Measurements from ENCODE around the gene TGFB2. TPM values are rescaled to one million over a fixed set of nuclear protein-coding genes. Genes with fewer than 3 reads are reported as not detected.
A peak's percentile ranks its signal among the peaks of the same experiment; 100 is the strongest.

TGFB2 gene
- total RNA-seq, 3 donors from 2014 or later (not counting 1 experiment from before 2014, with no cell fraction given): 0.07 TPM; not detected in 2

DNA sequence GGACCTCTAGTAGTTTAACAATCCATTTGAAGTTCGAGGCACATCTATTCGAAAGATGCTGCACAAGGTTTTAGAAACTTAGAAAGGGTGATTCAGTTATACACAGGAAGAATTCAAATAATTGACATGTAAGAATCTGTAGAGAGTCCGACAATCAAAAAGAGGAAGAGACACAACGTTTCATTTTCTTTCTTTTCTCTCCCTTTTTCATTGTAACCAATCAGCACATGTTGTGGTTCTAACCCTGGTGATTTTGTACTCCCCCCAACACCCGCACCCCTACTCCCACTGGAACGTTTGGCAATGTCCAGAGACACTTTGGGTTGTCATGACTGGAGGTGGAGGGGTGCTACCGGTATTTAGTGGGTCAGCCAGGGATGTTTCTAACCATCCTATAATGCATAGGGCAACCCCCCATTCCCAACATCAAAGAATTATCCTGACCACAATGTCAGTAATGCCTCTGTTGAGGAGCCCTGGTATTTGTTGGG, 4.9 kb downstream of the TGFB2 start:
- TF ChIP-seq, protein P1, sequence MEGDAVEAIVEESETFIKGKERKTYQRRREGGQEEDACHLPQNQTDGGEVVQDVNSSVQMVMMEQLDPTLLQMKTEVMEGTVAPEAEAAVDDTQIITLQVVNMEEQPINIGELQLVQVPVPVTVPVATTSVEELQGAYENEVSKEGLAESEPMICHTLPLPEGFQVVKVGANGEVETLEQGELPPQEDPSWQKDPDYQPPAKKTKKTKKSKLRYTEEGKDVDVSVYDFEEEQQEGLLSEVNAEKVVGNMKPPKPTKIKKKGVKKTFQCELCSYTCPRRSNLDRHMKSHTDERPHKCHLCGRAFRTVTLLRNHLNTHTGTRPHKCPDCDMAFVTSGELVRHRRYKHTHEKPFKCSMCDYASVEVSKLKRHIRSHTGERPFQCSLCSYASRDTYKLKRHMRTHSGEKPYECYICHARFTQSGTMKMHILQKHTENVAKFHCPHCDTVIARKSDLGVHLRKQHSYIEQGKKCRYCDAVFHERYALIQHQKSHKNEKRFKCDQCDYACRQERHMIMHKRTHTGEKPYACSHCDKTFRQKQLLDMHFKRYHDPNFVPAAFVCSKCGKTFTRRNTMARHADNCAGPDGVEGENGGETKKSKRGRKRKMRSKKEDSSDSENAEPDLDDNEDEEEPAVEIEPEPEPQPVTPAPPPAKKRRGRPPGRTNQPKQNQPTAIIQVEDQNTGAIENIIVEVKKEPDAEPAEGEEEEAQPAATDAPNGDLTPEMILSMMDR (IDR thresholded peaks at IDR 0.05): no peak
- no peak overlapping the region for H3K27ac ChIP-seq (ENCODE audit: low read length)
- H3K27me3 ChIP-seq (ENCODE audit: control insufficient read depth, insufficient read depth, low read length): no peaks in the 10 kb centered on the region
- no peak for ATAC-seq
- no peaks in the 10 kb centered on the region for H3K36me3 ChIP-seq (ENCODE audit: control insufficient read depth, insufficient read depth, low read length)
- H3K9me3 ChIP-seq (ENCODE audit: control insufficient read depth, insufficient read depth, low read length): no peaks in the 10 kb centered on the region
- Mint-ChIP-seq H3K9me3 (no peaks in the 10 kb centered on the region), H3K27me3 (ENCODE audit: low read depth in 2 of 2) (peaks cover 25 to 39% of the 10 kb centered on the region in 2 donors), H3K36me3 (no peaks in the 10 kb centered on the region), H3K27ac (no peak overlapping the region), H3K4me3 (no peak overlapping the region), H3K4me1 (peaks cover 10 to 28% of the 10 kb centered on the region in 2 donors)
- H3K4me1 ChIP-seq (ENCODE audit: control insufficient read depth, insufficient read depth, low read length): peaks cover 24% of the 10 kb centered on the region
- DNase-seq: no peak
- WGBS (ENCODE audit: insufficient coverage): 58% methylated on average over 4 of the region's 7 CpGs
- intact Hi-C loops (cut with micrococcal nuclease): no loop called here
- no peak overlapping the region for H3K4me3 ChIP-seq (ENCODE audit: low read length)

DNA sequence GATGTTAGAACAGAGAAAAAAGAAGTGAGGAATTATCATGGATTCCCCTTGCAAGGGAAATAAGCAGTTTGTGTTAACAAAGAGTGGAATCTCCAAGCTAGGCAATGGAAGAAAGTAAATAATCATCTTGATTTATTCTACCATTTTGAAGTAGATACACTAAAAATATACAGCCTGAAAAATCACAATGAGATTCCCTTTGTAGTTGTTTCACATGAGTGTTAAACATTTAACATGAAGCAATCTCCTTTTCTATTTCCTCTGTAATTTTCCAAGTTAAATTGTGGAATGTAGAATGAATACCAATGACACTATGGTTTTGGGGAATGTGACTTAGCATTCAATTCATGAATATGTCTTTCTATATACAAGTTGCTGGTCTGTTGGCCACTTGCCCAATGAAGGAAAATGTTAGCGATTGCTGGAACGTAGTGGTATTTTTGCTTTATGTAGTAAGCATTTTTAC, 5.7 kb downstream of the TGFB2 start:
- Mint-ChIP-seq H3K4me3 (peak overlapping the region; percentile 4), H3K36me3 (no peaks in the 10 kb centered on the region), H3K27me3 (ENCODE audit: low read depth in 2 of 2) (peaks cover 25 to 39% of the 10 kb centered on the region in 2 donors), H3K4me1 (peaks cover 10 to 28% of the 10 kb centered on the region in 2 donors), H3K9me3 (no peaks in the 10 kb centered on the region), H3K27ac (no peak overlapping the region)
- Histone ChIP-seq H3K27ac (ENCODE audit: low read length) (no peak overlapping the region), H3K36me3 (ENCODE audit: control insufficient read depth, insufficient read depth, low read length) (no peaks in the 10 kb centered on the region), H3K4me3 (ENCODE audit: low read length) (no peak overlapping the region), H3K9me3 (ENCODE audit: control insufficient read depth, insufficient read depth, low read length) (no peaks in the 10 kb centered on the region), H3K27me3 (ENCODE audit: control insufficient read depth, insufficient read depth, low read length) (no peaks in the 10 kb centered on the region), H3K4me1 (ENCODE audit: control insufficient read depth, insufficient read depth, low read length) (peaks cover 17% of the 10 kb centered on the region)
- TF ChIP-seq, protein P1 (IDR thresholded peaks at IDR 0.05): no peak
- no peak for DNase-seq
- ATAC-seq: no peak
- intact Hi-C loops (cut with micrococcal nuclease): no loop called here
- WGBS (ENCODE audit: insufficient coverage): no CpG with 5 or more reads among the region's 2 CpGs

DNA sequence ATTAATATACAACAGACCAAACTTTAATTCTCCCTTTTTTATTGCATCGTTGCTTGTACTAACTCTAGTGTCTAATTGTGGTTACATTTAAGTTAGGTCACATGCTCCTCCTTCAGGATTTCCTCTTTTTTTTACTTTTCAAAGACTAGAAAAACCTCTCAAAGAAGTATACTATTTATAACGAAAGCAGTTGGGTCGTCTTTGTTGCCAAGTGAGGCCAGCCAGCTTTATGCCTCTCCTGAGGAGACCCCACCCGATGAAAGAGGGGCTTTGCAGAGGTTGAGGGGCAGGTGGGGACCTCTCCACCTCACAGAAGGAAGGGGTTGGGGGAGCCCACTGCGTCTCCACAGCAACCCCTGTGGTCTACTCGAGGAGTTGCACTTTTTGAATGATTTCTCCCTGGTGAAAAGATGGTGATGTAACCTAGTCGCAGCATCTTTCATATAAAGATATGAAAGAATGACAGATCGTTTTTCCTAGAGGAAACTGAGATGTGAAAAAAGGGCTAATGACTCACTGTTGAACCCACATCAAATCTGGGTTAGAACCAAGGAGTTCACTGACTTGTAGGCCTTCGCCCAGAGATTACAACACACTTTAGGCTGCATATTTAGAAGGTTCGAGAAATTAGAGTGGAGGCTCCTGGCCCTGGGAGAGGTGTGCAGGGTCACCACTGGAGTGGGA, 6.4 kb downstream of the TGFB2 start:
- peaks cover 11% of the 10 kb centered on the region for H3K4me1 ChIP-seq (ENCODE audit: control insufficient read depth, insufficient read depth, low read length)
- Mint-ChIP-seq H3K9me3 (no peaks in the 10 kb centered on the region), H3K4me1 (peaks cover 10 to 23% of the 10 kb centered on the region in 2 donors), H3K27me3 (ENCODE audit: low read depth in 2 of 2) (peaks cover 19 to 32% of the 10 kb centered on the region in 2 donors), H3K4me3 (peak overlapping the region; percentile 4), H3K27ac (no peak overlapping the region), H3K36me3 (no peaks in the 10 kb centered on the region)
- DNase-seq: peak in 1 of 2 donors; percentile 46
- WGBS (ENCODE audit: insufficient coverage): 34% methylated on average over 6 of the region's 10 CpGs
- peak; percentile 22 to 60 (median 48) for ATAC-seq
- intact Hi-C loops (cut with micrococcal nuclease): no loop called here
- H3K36me3 ChIP-seq (ENCODE audit: control insufficient read depth, insufficient read depth, low read length): no peaks in the 10 kb centered on the region
- peak overlapping the region; percentile 13 for H3K4me3 ChIP-seq (ENCODE audit: low read length)
- TF ChIP-seq, protein P1 (IDR thresholded peaks at IDR 0.05): no peak
- H3K9me3 ChIP-seq (ENCODE audit: control insufficient read depth, insufficient read depth, low read length): no peaks in the 10 kb centered on the region
- H3K27ac ChIP-seq (ENCODE audit: low read length): peak overlapping the region; percentile 60
- H3K27me3 ChIP-seq (ENCODE audit: control insufficient read depth, insufficient read depth, low read length): no peaks in the 10 kb centered on the region
